ENCODE data around the gene AP1G2.
A peak's percentile ranks its signal among the peaks of the same experiment; 100 is the strongest.

Gene AP1G2

GRCh38 chr14:23564876-23565275 lies 2.7 kb downstream of the AP1G2 start:
- no peak for TF ChIP-seq CTCF (IDR thresholded peaks at IDR 0.05)

GRCh38 chr14:23564181-23564812 lies 3.3 kb downstream of the AP1G2 start:
- TF ChIP-seq CTCF (IDR thresholded peaks at IDR 0.05) = no peak

GRCh38 chr14:23563473-23564180 lies 4.0 kb downstream of the AP1G2 start:
- no peak for TF ChIP-seq CTCF (IDR thresholded peaks at IDR 0.05)

- peak; percentile 94 for TF ChIP-seq CTCF (IDR thresholded peaks at IDR 0.05)
Measured at GRCh38 chr14:23562822-23563472, 4.6 kb downstream of the AP1G2 start.

- TF ChIP-seq CTCF (IDR thresholded peaks at IDR 0.05) = no peak
Measured at GRCh38 chr14:23561873-23562821, 5.4 kb downstream of the AP1G2 start.

- no peak for TF ChIP-seq CTCF (IDR thresholded peaks at IDR 0.05)
Measured at GRCh38 chr14:23561259-23561658, 6.3 kb downstream of the AP1G2 start.

GRCh38 chr14:23559926-23560520 lies 7.6 kb downstream of the AP1G2 start:
- TF ChIP-seq CTCF (IDR thresholded peaks at IDR 0.05) = no peak
